Measurements from ENCODE around the gene TCEAL4.

DNA sequence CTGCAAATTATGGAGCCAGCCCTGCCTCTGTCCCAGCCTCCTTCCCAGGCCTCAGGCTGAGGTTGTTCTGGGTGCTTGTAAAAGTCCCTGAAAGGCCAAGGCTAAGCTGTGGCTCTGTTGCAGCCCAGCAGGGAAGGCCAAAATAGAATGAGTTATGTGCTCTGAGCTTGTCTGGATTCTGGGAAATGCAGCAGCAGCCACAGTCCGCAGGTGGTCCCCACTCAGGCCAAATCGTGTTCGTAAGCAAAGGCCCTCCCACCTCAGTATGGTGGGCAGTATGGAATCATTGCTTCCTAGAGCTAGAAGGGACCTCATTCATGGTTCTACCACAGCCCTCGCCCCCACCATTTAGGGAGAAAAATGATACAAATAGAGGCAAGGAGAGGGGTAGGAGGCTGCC is 38.8 kb downstream of the TCEAL4 start:
- TF ChIP-seq, protein P1, sequence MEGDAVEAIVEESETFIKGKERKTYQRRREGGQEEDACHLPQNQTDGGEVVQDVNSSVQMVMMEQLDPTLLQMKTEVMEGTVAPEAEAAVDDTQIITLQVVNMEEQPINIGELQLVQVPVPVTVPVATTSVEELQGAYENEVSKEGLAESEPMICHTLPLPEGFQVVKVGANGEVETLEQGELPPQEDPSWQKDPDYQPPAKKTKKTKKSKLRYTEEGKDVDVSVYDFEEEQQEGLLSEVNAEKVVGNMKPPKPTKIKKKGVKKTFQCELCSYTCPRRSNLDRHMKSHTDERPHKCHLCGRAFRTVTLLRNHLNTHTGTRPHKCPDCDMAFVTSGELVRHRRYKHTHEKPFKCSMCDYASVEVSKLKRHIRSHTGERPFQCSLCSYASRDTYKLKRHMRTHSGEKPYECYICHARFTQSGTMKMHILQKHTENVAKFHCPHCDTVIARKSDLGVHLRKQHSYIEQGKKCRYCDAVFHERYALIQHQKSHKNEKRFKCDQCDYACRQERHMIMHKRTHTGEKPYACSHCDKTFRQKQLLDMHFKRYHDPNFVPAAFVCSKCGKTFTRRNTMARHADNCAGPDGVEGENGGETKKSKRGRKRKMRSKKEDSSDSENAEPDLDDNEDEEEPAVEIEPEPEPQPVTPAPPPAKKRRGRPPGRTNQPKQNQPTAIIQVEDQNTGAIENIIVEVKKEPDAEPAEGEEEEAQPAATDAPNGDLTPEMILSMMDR (IDR thresholded peaks at IDR 0.05): no peak
- no peak for TF ChIP-seq TCF7L2 (IDR thresholded peaks at IDR 0.05; ENCODE audit: low read depth, low read length)
- TF ChIP-seq SIN3A (IDR thresholded peaks at IDR 0.05; ENCODE audit: borderline replicate concordance, insufficient read depth, low read depth, low read length): no peak
